ENCODE results near the gene FBXO7. TPM values are rescaled to one million over a fixed set of nuclear protein-coding genes. Genes with fewer than 3 reads are reported as not detected.
A peak's percentile ranks its signal among the peaks of the same experiment; 100 is the strongest.

FBXO7 gene
- total and polyA plus RNA-seq, 7 donors: 25.6 to 49.8 (median 28.2) TPM

DNA sequence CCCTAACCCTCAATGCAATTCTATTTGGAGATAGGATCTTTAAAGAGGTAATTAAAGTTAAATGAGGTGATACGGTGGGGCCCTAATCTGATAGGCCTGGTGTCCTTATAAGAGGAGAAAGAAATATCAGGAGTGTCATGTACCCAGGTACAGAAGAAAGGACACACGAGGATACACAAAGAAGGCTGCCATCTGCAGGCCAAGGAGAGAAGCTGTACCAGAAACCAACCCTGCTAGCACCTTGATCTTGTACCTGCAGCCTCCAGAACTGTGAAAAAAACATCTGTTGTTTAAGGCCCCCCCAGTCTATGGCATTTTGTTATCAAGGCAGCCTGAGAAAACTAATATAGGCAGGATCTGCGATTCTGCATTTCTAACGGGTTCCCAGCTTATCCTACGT lies 44.2 kb downstream of the FBXO7 start:
- 84 to 89% (median 86%) methylated on average over 5 of the region's 5 CpGs for WGBS, 3 donors
- Histone ChIP-seq H3K36me3 (ENCODE audit: insufficient read depth in 1 of 2, low read depth in 1 of 2) (no peaks in the 10 kb centered on the region), H3K27me3 (ENCODE audit: insufficient read depth in 3 of 3, low read length in 2 of 3) (no peaks in the 10 kb centered on the region), H3K4me3 (no peak overlapping the region), H3K27ac (no peak overlapping the region), H3K9me3 (no peaks in the 10 kb centered on the region), H3K4me1 (no peaks in the 10 kb centered on the region)
- DNase-seq: no peak
- TF ChIP-seq, protein P1, sequence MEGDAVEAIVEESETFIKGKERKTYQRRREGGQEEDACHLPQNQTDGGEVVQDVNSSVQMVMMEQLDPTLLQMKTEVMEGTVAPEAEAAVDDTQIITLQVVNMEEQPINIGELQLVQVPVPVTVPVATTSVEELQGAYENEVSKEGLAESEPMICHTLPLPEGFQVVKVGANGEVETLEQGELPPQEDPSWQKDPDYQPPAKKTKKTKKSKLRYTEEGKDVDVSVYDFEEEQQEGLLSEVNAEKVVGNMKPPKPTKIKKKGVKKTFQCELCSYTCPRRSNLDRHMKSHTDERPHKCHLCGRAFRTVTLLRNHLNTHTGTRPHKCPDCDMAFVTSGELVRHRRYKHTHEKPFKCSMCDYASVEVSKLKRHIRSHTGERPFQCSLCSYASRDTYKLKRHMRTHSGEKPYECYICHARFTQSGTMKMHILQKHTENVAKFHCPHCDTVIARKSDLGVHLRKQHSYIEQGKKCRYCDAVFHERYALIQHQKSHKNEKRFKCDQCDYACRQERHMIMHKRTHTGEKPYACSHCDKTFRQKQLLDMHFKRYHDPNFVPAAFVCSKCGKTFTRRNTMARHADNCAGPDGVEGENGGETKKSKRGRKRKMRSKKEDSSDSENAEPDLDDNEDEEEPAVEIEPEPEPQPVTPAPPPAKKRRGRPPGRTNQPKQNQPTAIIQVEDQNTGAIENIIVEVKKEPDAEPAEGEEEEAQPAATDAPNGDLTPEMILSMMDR (IDR thresholded peaks at IDR 0.05): peak; percentile 7
- ATAC-seq: no peak
- intact Hi-C loops (cut with DNase I): no loop called here

DNA sequence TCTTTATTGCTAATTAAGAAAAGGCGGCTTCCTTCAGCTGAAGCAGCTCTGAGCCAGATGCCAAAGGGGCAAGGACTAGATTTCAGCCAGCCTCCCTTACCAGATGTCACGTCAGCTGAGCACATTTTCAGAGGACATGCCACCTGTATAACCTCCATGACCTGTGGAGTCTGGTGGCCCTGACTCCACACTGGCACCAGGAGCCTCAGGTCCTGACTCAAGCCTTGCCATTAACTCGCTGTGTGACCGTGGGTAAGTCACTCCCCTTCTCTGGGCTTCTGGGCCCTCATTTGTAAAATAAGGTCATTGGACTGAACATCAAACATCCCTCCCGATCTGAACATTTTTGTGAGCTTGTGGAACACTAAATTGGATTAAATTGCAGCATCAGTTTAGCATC lies 46.0 kb downstream of the FBXO7 start:
- peaks cover 4% of the 10 kb centered on the region for H3K9me3 ChIP-seq
- DNase-seq: no peak
- intact Hi-C loops (cut with DNase I): no loop called here
- TF ChIP-seq, protein P1 (IDR thresholded peaks at IDR 0.05): no peak
- no peaks in the 10 kb centered on the region for H3K4me1 ChIP-seq
- WGBS, 3 donors: 82 to 91% (median 86%) methylated on average over 5 of the region's 5 CpGs
- H3K36me3 ChIP-seq (ENCODE audit: insufficient read depth in 1 of 2, low read depth in 1 of 2): no peaks in the 10 kb centered on the region
- no peak overlapping the region for H3K4me3 ChIP-seq
- H3K27me3 ChIP-seq (ENCODE audit: insufficient read depth in 3 of 3, low read length in 2 of 3): no peaks in the 10 kb centered on the region
- H3K27ac ChIP-seq: no peak overlapping the region
- no peak for ATAC-seq

DNA sequence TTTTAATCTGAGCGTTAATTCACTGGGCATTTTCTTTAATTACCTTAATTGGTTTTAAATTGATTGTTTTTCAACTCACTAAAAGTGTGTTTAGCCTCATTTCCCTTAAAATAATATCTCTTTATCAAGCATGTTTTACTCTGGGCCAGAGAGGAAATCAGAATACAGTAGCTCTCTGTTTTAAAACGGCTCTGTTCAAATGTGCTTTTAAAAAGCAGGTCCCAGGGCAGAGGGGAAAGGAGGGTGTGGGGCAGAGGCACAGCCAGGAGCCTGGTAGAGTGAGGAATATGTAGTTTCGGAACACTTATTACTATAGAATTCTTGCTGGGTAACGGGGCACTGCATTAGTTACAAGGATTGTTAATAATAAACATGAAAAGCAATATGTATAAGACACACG lies 47.6 kb downstream of the FBXO7 start:
- Histone ChIP-seq H3K4me1 (no peaks in the 10 kb centered on the region), H3K27me3 (ENCODE audit: insufficient read depth in 3 of 3, low read length in 2 of 3) (no peaks in the 10 kb centered on the region), H3K36me3 (ENCODE audit: insufficient read depth in 1 of 2, low read depth in 1 of 2) (no peaks in the 10 kb centered on the region), H3K4me3 (no peak overlapping the region), H3K27ac (no peak overlapping the region), H3K9me3 (peaks cover 4% of the 10 kb centered on the region)
- WGBS, 3 donors: 42 to 51% (median 44%) methylated on average over 5 of the region's 5 CpGs
- DNase-seq (no peak), ATAC-seq (peak in 1 of 4 donors; percentile 8)
- TF ChIP-seq, protein P1 (IDR thresholded peaks at IDR 0.05): no peak
- intact Hi-C loops (cut with DNase I): no loop called here

DNA sequence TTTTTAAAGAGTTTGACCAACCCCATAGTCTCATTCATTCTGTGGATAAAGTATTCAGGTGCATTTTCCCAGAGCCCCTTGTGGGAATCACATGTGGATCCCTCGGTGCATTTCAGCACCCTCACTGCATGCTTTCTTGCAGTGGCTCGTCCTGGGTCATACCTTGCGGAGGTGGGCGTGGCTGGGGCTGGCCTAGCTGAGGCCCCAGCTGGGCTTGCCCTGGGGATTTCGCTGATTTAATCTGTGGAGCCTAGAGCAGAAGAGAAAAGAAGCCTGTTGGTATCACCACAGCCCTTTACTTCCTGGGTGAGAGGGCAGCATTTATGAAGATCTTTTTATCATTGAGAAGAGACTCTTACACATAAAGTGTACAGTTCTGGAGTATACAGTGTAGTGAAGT lies 53.1 kb downstream of the FBXO7 start:
- 81 to 83% (median 82%) methylated on average over 5 of the region's 5 CpGs for WGBS, 3 donors
- Histone ChIP-seq H3K36me3 (ENCODE audit: insufficient read depth in 1 of 2, low read depth in 1 of 2) (no peaks in the 10 kb centered on the region), H3K27ac (no peak overlapping the region), H3K9me3 (peaks cover 4% of the 10 kb centered on the region), H3K27me3 (ENCODE audit: insufficient read depth in 3 of 3, low read length in 2 of 3) (no peaks in the 10 kb centered on the region), H3K4me1 (peaks cover 18% of the 10 kb centered on the region), H3K4me3 (no peak overlapping the region)
- TF ChIP-seq, protein P1 (IDR thresholded peaks at IDR 0.05): no peak
- intact Hi-C loops (cut with DNase I): loop anchor here (2.0 to 5.0 kb wide), 3 partner anchors 269 to 475 kb away; no protein-coding TSS in a partner anchor
- ATAC-seq: no peak
- no peak for DNase-seq

DNA sequence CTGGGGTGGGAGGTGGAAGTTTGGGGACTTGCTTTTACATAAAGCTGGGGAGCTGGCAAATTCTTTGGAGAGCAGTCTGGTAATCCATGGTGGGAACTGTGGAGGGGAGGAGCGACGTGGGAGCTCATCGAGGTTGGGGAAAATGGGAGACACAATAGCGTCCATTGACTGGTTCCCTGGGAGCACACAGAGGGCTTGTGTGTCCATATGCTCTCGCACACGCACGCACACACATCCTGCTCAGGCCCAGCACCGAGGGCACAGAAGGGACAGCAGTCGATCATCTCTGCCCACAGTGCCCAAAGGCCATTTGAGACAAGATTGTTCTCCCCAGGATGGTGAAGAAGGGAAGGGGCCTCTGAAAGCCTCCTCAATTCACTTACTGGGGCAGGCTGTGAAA lies 53.7 kb downstream of the FBXO7 start:
- Histone ChIP-seq H3K4me1 (peaks cover 18% of the 10 kb centered on the region), H3K27ac (no peak overlapping the region), H3K4me3 (no peak overlapping the region), H3K27me3 (ENCODE audit: insufficient read depth in 3 of 3, low read length in 2 of 3) (peaks cover 0 to 4% (median 0%) of the 10 kb centered on the region in 3 donors), H3K9me3 (peaks cover 4% of the 10 kb centered on the region), H3K36me3 (ENCODE audit: insufficient read depth in 1 of 2, low read depth in 1 of 2) (no peaks in the 10 kb centered on the region)
- intact Hi-C loops (cut with DNase I): loop anchor here (2.0 to 5.0 kb wide), 3 partner anchors 268 to 474 kb away; no protein-coding TSS in a partner anchor
- TF ChIP-seq, protein P1 (IDR thresholded peaks at IDR 0.05): no peak
- WGBS, 3 donors: 80 to 84% (median 82%) methylated on average over 9 of the region's 9 CpGs
- ATAC-seq (no peak), DNase-seq (no peak)

Measured in psoas muscle (tissue), 8 donors.